ENCODE measurements around the gene APC2. TPM values are rescaled to one million over a fixed set of nuclear protein-coding genes. Genes with fewer than 3 reads are reported as not detected.

APC2 gene
- polyA plus RNA-seq, 1 experiment = 0.07 TPM

DNA sequence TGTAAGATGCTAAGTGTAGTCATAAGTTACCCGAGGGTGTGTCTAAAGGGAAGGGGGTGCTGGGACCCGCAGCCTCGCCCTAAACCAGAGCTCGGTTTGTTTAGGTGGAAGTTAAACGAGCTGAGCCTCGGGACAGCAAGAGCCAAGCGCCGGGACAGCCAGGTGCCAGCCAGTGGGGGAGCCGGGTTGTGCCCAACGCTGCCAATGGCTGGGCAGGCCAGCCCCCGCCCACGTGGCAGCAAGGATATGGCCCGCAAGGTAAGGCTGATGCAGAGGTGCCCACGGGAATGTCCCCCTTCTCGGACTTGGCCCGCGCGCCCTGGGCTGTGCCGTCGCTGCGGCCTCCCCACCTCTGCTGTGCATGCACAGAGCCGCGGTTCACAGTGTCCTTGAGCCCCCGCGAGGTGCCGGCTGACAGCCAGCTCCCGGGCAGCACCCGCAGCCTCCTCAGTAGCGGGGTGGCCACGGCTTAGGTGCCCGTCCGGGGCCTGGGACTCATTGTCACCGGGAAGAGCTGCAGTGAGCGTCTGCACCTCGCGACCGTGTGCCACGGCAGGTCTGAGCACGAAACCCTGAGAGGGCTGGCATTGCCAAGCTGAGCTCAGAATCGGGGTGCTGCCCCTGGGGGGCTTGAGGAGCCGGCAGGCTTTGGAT is 21.1 kb upstream of the APC2 start:
- H3K27me3 ChIP-seq (ENCODE audit: control insufficient read depth, insufficient read depth, low read length) = no peaks in the 10 kb centered on the region
- TF ChIP-seq, protein P1, sequence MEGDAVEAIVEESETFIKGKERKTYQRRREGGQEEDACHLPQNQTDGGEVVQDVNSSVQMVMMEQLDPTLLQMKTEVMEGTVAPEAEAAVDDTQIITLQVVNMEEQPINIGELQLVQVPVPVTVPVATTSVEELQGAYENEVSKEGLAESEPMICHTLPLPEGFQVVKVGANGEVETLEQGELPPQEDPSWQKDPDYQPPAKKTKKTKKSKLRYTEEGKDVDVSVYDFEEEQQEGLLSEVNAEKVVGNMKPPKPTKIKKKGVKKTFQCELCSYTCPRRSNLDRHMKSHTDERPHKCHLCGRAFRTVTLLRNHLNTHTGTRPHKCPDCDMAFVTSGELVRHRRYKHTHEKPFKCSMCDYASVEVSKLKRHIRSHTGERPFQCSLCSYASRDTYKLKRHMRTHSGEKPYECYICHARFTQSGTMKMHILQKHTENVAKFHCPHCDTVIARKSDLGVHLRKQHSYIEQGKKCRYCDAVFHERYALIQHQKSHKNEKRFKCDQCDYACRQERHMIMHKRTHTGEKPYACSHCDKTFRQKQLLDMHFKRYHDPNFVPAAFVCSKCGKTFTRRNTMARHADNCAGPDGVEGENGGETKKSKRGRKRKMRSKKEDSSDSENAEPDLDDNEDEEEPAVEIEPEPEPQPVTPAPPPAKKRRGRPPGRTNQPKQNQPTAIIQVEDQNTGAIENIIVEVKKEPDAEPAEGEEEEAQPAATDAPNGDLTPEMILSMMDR (IDR thresholded peaks at IDR 0.05; ENCODE audit: insufficient read depth, low read depth, low read length) = no peak
- no peak for DNase-seq (ENCODE audit: low read depth)
- no peak overlapping the region for H3K4me3 ChIP-seq (ENCODE audit: low read depth, low read length)
- ChIA-PET CTCF (no interaction called here), POLR2A (no interaction called here)
- H3K36me3 ChIP-seq (ENCODE audit: control insufficient read depth, insufficient read depth, low read length) = peaks cover 52% of the 10 kb centered on the region

DNA sequence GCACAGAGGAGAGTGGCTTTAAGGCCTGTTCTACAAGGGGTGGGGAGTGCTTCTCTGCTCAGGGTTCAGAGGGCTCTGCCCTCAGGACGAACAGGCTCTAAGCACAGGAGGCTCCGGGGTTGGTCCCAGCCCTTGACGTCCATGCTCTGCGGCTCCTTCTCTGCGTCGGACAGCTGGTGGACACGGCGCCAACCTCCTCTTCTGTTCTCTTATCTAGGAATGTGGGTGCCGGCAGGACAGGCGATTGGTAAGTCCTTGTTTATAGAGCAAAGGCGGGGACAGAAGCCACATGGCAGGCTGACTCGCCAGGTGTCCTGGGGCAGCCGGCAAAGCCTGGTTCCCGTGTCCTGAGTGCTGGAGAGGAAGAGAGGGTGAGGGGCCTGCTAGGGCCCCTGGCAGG is 20.2 kb upstream of the APC2 start:
- H3K4me3 ChIP-seq (ENCODE audit: low read depth, low read length) = no peak overlapping the region
- ChIA-PET POLR2A (no interaction called here), CTCF (interaction anchor here (0.6 kb wide), 1 partner anchor 11 kb away, joined by 3 read pairs; no protein-coding TSS in a partner anchor)
- DNase-seq (ENCODE audit: low read depth) = no peak
- TF ChIP-seq, protein P1 (IDR thresholded peaks at IDR 0.05; ENCODE audit: insufficient read depth, low read depth, low read length) = no peak
- peaks cover 55% of the 10 kb centered on the region for H3K36me3 ChIP-seq (ENCODE audit: control insufficient read depth, insufficient read depth, low read length)
- no peaks in the 10 kb centered on the region for H3K27me3 ChIP-seq (ENCODE audit: control insufficient read depth, insufficient read depth, low read length)

DNA sequence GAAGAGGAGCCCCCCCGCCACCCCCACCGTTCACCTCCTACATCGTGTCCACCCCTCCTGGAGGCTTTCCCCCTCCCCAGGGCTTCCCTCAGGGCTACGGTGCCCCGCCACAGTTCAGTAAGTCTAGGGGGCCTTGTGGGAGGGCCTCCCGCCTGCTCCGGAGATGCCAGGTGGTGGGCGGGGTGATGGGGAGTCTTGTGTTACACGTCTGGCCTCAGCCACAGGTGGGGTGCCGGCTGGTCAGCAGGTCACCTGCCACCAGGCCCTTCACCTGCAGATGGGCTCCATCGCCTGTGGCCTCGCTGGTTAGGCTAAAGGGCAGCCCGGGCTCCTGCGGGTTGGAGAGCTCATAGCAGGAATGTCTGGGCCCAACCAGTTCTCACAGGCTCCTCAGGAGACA is 19.7 kb upstream of the APC2 start:
- TF ChIP-seq, protein P1 (IDR thresholded peaks at IDR 0.05; ENCODE audit: insufficient read depth, low read depth, low read length) = no peak
- no peaks in the 10 kb centered on the region for H3K27me3 ChIP-seq (ENCODE audit: control insufficient read depth, insufficient read depth, low read length)
- no peak for DNase-seq (ENCODE audit: low read depth)
- no peak overlapping the region for H3K4me3 ChIP-seq (ENCODE audit: low read depth, low read length)
- peaks cover 54% of the 10 kb centered on the region for H3K36me3 ChIP-seq (ENCODE audit: control insufficient read depth, insufficient read depth, low read length)
- ChIA-PET POLR2A (no interaction called here), CTCF (interaction anchor here (0.6 kb wide), 1 partner anchor 11 kb away, joined by 3 read pairs; no protein-coding TSS in a partner anchor)

DNA sequence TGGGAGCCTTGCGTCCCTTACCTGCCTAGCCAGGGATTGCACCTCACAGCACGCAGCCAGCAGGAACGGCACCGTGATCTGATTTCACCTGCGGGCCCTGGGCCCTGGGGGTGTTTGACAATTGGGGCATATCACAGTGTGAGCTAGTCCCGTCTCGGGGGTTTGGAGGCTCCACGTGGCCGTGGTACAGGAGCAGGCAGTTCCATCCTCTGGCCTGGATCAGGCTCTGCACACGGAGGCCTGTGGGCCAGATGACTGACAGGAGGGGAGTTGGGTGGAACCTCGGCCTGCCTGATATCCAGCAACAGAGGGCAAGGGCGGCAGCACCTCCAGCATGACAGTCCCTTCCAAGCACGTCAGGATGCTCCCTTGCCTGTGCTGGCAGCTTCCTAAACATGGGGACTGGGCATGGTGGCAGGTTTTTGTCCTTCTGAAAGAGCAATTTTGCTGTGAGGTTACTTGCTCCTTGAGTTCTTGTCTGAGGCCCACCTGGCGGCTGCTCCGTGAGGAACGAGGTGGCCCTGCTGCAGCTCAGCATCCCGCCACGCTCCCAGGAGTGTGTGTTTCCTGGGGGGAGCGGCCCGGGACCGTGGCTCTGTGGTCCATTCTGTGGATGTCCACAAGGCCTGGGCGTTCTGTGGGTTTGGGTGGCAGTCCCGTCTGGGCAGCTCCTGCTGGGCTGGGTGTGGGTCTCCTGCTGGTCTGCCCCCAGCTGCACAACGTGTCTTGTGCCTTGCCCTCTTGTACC is 18.0 kb upstream of the APC2 start:
- TF ChIP-seq, protein P1 (IDR thresholded peaks at IDR 0.05; ENCODE audit: insufficient read depth, low read depth, low read length) = no peak
- H3K4me3 ChIP-seq (ENCODE audit: low read depth, low read length) = no peak overlapping the region
- no peak for DNase-seq (ENCODE audit: low read depth)
- H3K27me3 ChIP-seq (ENCODE audit: control insufficient read depth, insufficient read depth, low read length) = no peaks in the 10 kb centered on the region
- POLR2A ChIA-PET = no interaction called here
- peaks cover 57% of the 10 kb centered on the region for H3K36me3 ChIP-seq (ENCODE audit: control insufficient read depth, insufficient read depth, low read length)
- CTCF ChIA-PET = interaction anchor here (1.1 to 1.2 kb wide), 2 partner anchors 14 to 15 kb away, joined by 3 to 4 read pairs; no protein-coding TSS in a partner anchor

DNA sequence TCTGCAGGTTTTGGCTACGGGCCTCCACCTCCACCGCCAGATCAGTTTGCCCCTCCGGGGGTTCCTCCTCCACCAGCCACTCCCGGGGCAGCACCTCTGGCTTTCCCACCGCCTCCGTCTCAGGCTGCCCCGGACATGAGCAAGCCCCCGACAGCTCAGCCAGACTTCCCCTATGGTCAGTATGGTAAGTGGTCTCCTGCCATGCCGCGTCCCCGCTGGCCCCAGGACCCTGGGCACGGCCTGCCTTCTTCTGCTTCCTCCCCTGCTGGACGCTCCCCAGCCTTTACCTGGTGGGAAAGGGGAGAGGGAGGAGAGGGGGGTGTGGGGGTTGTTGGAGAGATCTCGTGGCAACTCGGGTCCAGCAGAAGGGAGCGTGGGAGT is 17.4 kb upstream of the APC2 start:
- TF ChIP-seq, protein P1 (IDR thresholded peaks at IDR 0.05; ENCODE audit: insufficient read depth, low read depth, low read length) = no peak
- Histone ChIP-seq H3K4me3 (ENCODE audit: low read depth, low read length) (no peak overlapping the region), H3K27me3 (ENCODE audit: control insufficient read depth, insufficient read depth, low read length) (no peaks in the 10 kb centered on the region), H3K36me3 (ENCODE audit: control insufficient read depth, insufficient read depth, low read length) (peaks cover 54% of the 10 kb centered on the region)
- DNase-seq (ENCODE audit: low read depth) = no peak
- ChIA-PET POLR2A (no interaction called here), CTCF (interaction anchor here (1.1 to 1.2 kb wide), 2 partner anchors 14 to 15 kb away, joined by 3 to 4 read pairs; no protein-coding TSS in a partner anchor)
